ENCODE measurements around the gene MSRB1. TPM values are rescaled to one million over a fixed set of nuclear protein-coding genes. Genes with fewer than 3 reads are reported as not detected.
A peak's percentile ranks its signal among the peaks of the same experiment; 100 is the strongest.

Gene MSRB1
- total RNA-seq, 3 donors from 2014 or later = 34.8 to 46.3 (median 40.5) TPM

DNA sequence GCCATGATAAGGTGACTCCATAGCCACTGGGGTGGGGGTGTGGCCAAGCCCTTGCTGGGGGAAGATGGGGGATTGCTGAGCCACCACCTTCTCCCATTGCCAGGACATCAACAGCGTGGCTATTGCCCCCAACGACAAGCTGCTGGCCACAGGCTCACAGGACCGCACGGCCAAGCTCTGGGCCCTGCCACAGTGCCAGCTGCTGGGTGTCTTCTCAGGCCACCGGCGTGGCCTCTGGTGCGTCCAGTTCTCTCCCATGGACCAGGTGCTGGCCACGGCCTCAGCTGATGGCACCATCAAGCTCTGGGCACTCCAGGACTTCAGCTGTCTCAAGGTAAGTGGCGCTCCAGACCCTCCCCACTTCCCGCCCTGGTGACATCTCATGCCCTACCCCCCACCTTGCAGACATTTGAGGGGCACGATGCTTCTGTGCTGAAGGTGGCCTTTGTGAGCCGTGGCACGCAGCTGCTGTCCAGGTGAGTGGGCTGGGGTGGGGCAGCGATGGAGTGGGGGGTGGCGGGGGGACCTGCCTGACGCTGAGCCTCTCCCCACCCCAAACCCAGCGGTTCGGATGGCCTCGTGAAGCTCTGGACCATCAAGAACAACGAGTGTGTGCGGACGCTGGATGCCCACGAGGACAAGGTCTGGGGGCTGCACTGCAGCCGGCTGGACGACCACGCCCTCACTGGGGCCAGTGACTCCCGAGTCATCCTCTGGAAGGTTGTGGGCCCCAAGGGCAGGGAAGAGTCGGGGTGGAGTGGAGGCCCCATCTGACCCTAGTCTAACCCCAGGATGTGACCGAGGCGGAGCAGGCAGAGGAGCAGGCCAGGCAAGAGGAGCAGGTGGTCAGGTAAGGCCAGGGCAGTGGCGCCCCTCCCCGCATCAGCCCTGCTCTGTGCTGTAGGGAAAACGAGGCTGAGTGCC is 34.2 kb upstream of the MSRB1 start:
- no peak for ATAC-seq
- TF ChIP-seq, protein P1, sequence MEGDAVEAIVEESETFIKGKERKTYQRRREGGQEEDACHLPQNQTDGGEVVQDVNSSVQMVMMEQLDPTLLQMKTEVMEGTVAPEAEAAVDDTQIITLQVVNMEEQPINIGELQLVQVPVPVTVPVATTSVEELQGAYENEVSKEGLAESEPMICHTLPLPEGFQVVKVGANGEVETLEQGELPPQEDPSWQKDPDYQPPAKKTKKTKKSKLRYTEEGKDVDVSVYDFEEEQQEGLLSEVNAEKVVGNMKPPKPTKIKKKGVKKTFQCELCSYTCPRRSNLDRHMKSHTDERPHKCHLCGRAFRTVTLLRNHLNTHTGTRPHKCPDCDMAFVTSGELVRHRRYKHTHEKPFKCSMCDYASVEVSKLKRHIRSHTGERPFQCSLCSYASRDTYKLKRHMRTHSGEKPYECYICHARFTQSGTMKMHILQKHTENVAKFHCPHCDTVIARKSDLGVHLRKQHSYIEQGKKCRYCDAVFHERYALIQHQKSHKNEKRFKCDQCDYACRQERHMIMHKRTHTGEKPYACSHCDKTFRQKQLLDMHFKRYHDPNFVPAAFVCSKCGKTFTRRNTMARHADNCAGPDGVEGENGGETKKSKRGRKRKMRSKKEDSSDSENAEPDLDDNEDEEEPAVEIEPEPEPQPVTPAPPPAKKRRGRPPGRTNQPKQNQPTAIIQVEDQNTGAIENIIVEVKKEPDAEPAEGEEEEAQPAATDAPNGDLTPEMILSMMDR (IDR thresholded peaks at IDR 0.05) = no peak
- H3K36me3 ChIP-seq (ENCODE audit: low read depth) = no peaks in the 10 kb centered on the region

DNA sequence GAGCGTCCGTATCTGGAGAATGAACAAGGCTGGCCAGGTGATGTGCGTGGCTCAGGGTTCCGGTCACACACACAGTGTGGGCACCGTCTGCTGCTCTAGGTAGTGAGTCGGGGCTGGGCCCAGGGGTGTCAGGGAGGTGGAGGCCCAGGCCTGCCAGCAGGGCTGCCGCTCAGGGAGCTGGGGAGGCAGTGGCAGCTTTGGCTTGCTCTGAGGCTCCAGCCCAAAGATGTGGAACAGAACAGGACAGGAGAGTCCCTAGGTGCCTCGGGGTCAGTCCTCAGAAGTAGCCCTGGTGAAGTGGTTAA is 33.2 kb upstream of the MSRB1 start:
- Histone ChIP-seq H3K36me3 (ENCODE audit: low read depth) (no peaks in the 10 kb centered on the region), H3K9me3 (no peaks in the 10 kb centered on the region), H3K4me1 (ENCODE audit: low read depth) (peaks cover 26% of the 10 kb centered on the region), H3K4me3 (no peak overlapping the region)
- peak in 1 of 3 donors; percentile 24 for DNase-seq
- TF ChIP-seq, protein P1 (IDR thresholded peaks at IDR 0.05) = no peak
- intact Hi-C loops (cut with DNase I, micrococcal nuclease) = no loop called here
- ATAC-seq = no peak

More for the DNA sequence above, 34.2 kb upstream of the MSRB1 start:
- no peaks in the 10 kb centered on the region for H3K9me3 ChIP-seq
- no peak for DNase-seq
- no peak overlapping the region for H3K4me3 ChIP-seq
- intact Hi-C loops (cut with DNase I, micrococcal nuclease) = no loop called here
- peaks cover 33% of the 10 kb centered on the region for H3K4me1 ChIP-seq (ENCODE audit: low read depth)

DNA sequence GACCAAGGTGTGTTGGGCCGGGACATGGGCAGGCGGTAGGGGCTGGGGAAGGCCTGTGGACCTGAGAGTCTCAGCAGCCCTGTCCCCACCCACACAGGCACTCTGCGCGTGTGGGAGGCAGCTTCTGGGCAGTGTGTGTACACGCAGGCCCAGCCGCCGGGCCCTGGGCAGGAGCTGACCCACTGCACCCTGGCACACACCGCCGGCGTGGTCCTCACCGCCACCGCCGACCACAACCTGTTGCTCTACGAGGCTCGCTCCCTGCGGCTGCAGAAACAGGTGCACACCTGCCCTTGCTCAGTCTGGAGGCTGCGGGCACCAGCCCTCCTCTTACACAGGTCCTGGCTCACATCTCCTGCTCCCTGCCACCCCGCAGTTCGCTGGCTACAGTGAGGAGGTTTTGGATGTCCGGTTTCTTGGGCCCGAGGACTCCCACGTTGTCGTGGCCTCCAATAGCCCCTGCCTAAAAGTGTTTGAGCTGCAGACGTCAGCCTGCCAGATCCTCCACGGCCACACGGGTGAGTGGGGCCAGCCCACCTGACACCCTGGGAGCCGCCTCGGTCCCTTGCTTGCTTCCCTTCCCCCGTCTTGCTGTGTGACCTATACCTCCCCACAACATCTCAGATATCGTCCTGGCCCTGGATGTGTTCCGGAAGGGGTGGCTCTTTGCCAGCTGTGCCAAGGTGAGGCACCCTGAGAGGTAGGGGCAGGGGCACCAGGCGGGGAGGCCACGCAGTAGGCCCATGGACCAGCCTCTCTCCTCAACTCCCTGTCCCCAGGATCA is 32.6 kb upstream of the MSRB1 start:
- no peak overlapping the region for H3K4me3 ChIP-seq
- intact Hi-C loops (cut with DNase I, micrococcal nuclease) = no loop called here
- DNase-seq = peak in 2 of 3 donors; percentile 29 to 50
- H3K4me1 ChIP-seq (ENCODE audit: low read depth) = peaks cover 27% of the 10 kb centered on the region
- ATAC-seq = no peak
- H3K36me3 ChIP-seq (ENCODE audit: low read depth) = no peaks in the 10 kb centered on the region
- no peaks in the 10 kb centered on the region for H3K9me3 ChIP-seq
- TF ChIP-seq, protein P1 (IDR thresholded peaks at IDR 0.05) = no peak

DNA sequence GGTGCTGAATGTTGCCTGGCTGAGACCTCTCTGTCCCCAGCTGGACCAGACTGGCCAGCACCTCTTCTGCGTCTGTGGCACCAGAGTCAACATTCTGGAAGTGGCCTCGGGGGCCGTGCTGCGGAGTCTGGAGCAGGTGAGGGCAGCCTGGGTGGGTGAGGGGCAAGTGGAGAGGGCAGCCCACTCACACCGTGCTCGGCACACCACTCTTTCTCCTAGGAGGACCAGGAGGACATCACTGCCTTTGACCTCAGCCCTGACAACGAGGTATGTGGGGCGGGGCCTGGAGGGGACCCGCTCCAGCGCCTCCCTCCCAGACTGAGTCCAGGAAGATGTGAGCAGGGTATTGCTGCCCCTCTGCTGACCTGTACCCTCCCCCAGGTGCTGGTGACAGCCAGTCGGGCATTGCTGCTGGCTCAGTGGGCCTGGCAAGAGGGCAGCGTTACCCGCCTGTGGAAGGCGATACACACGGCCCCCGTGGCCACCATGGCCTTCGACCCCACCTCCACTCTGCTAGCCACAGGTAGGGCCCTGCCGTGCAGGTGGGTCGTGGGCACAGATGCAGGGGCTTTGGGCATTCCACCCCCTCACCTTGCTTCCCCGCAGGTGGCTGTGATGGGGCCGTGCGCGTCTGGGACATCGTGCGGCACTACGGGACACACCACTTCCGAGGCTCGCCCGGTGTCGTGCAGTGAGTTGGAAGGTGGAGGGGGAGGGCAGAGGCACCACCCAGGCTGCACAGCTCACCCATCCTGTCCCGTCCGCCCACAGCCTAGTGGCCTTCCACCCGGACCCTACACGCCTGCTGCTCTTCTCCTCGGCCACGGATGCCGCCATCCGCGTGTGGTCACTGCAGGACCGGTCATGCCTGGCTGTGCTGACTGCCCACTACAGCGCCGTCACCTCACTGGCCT is 31.4 kb upstream of the MSRB1 start:
- peaks cover 20% of the 10 kb centered on the region for H3K4me1 ChIP-seq (ENCODE audit: low read depth)
- no peaks in the 10 kb centered on the region for H3K9me3 ChIP-seq
- no peak overlapping the region for H3K4me3 ChIP-seq
- DNase-seq (peak in 2 of 3 donors; percentile 36 to 56), ATAC-seq (no peak)
- intact Hi-C loops (cut with DNase I, micrococcal nuclease) = no loop called here
- TF ChIP-seq, protein P1 (IDR thresholded peaks at IDR 0.05) = no peak
- H3K36me3 ChIP-seq (ENCODE audit: low read depth) = no peaks in the 10 kb centered on the region

DNA sequence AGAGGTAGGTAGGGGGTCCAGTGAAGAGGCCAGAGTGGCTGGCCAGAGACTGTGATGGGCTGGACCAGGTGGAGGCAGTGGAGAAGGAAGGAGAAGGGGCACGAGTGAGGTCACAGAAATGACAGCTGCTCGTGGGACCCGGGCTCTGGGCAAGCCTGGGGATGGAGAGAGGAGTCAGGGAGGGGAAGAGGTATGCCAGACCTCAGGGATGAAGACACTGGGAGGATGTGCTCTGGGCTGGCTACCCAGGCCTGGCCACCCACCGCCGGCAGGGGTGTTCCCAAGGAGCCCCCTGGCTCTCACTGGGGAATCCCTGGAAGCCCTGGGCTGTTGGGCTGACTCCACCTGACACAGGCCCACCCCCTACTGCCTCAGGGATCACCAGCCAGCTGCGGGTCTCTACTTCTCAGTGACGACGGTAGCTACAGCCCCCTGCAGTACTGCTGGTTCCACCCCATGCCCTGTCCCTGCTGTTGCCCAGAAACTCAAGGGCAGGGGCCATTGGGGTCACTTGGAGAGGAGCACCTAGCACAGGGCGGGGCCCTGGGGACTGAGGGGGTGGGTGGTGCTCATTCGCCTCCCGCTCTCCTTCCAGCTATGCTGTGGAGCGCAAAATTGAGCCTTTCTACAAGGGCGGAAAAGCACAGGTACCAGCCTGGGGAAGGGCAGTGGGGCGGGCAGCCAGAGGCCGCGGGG is 30.6 kb upstream of the MSRB1 start:
- TF ChIP-seq, protein P1 (IDR thresholded peaks at IDR 0.05) = no peak
- Histone ChIP-seq H3K4me3 (no peak overlapping the region), H3K9me3 (no peaks in the 10 kb centered on the region), H3K4me1 (ENCODE audit: low read depth) (peaks cover 16% of the 10 kb centered on the region), H3K36me3 (ENCODE audit: low read depth) (no peaks in the 10 kb centered on the region)
- ATAC-seq (no peak), DNase-seq (peak in 2 of 3 donors; percentile 31 to 48)
- intact Hi-C loops (cut with DNase I, micrococcal nuclease) = no loop called here
